HG03280 (cell line): ENCODE results near the gene TGM2.

Experiments
- ATAC-seq: cut with Tn5 transposase; IDR thresholded peaks from one replicate; pipeline ENCODE4 v1.9.1; 2021; ENCODE audit warnings: mild to moderate bottlenecking, moderate library complexity; ENCODE audit not compliant: unreplicated experiment

TGM2 gene

DNA sequence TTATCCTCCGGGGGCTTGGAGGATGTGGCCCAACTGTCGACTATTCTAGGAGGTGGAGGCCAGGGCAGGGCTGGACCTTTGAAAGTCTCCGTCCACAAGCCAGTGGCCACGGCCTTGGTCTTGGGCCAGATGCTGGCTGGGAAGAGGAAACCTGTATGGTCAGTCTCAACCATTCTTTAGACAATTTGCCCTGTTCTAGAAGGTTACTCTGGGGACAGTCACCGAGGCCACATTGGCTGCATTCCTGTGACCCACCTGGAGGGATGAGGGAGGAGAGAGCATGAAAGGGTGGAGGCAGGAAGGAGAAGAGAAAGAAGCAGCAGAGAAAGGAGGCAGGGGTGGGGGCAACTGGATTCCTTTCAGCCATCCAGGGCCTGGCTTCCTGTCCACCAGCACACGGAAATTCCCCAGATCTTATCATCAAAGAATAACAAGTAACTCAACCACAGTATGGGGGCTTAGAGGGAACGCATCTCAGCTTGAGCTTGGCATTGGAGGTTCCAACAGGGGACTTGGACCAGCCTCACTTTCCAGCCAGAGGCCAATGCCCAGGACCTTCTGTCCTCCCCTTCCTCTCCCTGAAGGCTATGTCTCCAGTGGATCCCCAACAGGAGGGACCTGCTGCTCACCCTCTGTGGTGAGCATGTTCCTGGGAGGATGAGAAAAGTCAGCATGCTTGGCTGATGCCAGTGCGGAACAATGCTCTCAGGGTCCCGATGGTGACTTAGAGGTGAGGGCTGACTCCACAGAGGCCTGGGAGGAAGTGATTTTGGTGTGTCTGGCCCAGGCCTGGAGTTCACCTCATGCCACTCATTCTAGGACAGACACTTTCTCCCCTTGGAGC is 30.4 kb downstream of the TGM2 start:
- no peak for ATAC-seq

DNA sequence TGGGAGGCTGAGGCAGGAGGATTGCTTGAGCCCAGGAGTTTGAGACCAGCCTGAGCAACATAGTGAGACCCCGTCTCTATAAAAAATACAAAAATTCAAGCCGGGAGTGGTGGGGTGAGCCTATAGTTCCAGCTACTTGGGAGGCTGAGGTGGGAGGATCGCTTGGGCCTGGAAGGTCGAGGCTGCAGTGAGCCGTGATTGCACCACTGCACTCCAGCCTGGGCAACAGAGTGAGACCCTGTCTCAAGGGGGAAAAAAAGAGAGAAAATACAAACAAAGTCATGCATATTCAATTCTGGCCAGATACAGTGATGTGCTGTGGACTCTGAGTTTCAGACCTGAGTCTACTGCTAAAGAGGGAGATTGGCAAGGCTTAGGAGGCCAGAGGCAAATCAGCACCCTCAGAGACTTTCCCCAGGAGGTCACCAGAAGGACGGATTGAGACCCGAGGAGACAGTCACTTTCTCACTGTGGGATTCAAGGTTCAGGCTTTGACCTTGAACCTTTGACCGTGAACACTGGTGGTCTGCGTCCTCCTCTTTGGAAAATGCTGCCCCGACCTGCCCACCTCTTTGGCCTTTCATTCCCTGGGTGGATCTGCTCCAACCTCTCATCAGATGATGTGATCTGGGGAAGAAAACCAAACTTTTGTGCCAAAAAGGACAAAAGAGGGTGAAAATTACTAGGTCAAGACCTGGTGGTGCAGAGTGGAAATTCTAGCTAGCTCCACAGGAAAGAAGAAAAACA is 31.2 kb downstream of the TGM2 start:
- no peak for ATAC-seq

DNA sequence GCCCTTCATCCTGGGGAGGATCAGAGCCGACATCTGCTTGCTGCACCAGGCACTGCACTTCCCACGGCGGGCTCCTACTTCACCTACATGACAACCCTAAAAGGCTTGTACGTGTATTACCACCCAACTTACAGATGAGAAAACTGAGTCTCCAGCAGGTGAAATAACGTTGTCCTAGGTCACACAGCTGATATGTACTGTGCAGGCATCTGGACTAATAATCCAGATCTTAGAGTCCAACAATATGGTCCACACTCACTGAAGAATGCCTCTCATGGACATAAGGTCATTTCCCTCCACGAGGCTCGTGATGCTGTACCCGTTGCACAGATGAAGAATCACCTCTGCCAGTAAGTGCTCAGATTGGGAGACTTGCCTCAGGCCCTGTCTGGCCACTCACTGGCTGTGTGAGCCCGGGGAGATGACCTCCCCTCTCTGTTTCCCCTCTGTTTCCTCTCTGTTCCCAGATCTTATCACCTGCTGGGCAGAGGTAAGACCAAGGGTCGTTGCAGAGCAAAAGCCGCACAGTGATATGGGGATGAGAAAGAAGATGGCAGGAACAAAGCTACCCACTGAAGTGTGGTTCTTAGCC is 32.1 kb downstream of the TGM2 start:
- ATAC-seq = no peak

DNA sequence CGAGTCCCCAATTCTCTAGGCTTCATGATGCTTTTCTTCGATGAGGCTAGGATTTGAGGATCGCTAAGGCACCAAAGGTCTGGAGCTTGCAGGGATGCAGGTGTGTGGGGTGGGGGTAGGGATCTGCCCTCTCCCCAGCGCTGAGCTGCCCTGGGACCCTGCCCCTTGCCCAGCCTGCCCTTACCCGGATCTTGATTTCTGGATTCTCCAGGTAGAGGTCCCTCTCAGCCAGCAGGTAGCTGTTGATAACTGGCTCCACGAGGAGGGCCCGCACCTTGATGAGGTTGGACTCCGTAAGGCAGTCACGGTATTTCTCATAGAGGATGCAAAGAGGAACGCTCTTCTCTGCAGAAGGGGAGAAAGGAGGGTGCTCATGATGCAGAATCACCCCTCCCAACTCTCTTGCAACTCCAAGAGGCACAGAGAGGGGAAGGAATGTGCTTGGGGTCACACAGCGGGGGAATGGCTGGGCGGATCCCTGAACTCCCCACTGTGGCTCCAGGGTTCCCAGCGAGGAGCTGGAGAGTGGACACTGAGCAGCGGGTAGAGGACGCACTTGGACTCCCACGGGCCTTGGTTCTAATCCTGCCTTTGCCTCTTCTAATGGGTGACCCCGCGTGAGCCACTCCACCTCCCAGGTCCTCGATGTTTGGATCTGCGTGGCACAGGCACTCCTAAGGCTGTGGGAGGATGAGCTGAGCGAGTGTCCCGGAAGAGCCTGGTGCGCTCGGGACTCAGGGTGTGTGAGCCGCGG is 32.7 kb downstream of the TGM2 start:
- ATAC-seq = no peak

DNA sequence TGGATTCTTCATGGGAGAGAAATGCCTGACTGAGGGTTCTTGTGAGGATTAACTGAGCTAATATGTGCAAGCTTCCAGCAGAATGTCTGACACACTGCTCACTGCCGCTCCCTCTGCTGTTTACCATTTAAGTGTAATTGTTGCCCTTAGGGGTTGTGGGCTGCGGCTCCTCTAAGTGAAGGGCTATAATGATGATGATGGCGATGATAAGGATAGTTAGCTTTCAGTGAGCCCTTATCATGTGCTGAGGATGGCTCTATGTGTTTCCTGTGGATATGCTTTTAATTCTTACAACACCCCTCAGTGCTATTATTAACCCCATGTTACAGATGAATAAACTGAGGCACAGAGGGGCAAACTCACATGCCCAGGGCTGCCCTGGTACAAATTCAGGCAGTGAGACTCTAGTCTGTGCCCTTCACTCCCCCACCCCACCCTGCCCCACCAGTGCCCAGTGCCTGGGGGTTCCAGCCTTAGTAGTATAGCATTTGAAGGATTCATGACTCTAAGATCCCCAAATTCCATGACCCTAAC is 33.4 kb downstream of the TGM2 start:
- no peak for ATAC-seq

DNA sequence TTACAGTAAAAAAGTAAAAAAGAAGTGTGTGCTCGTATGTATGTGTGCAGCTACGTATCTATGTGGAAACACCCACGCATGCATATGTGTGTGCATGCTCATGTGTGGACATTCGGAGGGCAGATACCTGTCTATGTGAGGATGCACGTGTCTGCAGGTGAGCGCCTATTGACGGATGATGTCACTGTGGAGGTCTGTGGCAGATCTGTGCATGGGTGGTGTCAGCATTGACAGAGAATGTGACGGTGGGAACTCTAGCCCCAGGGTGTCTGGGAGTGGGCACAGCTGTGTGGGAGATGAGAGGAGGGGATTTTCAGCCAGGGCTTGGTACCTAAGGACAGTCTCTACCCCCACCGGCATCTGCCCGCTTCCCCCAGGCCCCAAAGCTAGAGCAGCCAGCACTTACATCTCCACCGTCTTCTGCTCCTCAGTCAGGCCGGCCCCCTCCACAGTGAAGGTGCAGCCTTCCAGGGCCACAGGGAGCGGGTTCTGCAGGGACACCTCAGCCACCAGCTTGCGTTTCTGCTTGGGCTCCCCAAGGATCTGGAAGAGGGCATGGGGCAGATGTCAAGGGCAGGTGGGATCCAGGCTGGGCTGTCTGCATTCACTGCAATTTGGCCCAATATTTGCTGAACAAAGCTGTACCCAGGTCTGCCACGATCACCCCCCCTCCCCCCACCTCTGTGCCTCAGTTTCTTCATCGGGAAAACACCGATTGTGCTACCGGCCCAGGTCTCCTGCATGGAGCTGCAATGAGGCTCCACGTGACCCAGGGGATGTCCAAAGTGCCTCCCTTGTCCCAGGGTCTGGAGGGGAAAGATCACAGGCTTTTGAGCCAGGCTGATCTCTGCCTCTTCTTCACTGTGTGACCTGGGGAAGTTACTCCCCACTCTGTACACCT is 34.1 kb downstream of the TGM2 start:
- ATAC-seq = no peak

DNA sequence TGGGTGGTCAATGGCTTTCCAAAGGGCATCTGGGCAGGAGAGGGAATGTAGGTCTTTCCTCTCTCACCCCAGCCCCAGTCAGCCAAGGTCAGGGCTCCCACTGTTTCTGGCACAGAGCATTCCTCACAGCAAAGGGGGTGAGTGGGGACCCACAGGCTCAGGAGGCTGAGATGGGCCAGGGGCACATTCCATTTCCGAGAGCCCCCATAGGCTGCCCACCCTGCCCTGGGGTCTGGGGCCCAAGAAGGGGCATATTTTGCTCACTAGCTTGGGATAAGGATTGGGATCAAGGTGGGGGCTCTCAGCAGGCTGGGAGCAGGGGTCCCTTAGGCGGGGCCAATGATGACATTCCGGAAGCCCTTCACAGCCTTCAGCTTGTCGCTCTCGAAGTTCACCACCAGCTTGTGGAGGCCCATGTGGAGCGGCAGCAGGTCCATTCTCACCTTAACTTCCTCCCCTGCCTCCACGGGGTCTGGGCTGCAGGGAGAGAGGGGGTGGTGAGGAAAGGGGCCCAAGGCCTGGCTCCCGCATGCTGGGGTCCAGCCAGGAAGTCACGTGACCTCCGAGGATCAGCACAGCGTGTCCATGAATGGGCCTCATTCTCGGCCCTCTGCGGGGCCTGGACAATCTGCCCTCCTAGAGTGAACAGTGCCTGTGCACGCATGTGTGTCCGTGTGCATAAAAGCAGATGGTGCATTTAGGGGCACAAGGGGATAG is 35.0 kb downstream of the TGM2 start:
- ATAC-seq = no peak

DNA sequence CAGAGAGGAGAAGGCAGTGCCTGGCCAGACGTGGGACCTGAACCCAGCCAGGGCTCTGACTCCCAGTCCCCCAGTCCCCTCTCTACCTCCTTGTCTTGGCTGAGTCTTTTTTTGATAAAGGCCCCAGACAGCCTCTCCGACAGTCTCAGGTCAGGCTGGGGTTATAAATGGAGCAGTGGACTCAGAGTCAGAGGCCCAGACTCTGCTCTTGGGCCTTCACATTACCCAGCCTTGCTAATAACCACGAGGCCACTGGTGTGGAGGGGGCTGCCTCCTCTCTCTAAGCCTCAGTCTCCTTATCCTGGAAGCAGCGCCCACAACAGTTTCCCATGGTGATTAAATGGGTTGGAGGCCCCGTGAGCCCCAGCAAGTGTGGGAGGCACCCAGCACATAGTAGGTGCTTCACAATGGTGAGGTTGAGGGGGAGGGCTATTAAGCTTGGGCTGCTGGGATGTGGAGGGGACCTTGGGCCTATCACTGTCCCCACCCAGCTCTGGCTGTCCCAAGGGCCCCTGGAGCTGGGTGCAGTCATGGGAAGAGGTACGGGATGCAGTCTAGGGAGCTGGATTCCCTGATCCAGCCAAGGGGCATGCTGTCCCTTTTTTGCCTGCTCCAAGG is 35.7 kb downstream of the TGM2 start:
- no peak for ATAC-seq

DNA sequence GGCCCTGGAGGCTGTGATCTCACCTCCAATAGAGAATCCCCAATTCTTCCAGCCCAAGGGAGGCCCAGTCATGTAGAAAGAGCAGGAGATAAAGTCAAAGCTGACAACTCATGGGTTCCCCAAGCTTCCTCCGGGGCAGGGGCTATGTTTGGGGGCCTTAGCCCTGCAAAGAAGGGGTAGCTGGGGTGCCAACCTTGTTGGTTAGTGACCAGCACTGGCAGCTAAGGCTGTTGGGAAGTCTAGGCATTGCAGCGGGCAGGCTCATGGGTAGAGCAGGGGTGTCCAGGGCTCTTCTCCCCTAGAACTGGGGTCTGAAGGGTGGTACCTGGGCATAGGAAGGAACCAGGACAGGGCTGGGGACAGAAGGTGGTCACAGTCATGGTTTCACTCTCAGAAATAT is 36.4 kb downstream of the TGM2 start:
- ATAC-seq = no peak

DNA sequence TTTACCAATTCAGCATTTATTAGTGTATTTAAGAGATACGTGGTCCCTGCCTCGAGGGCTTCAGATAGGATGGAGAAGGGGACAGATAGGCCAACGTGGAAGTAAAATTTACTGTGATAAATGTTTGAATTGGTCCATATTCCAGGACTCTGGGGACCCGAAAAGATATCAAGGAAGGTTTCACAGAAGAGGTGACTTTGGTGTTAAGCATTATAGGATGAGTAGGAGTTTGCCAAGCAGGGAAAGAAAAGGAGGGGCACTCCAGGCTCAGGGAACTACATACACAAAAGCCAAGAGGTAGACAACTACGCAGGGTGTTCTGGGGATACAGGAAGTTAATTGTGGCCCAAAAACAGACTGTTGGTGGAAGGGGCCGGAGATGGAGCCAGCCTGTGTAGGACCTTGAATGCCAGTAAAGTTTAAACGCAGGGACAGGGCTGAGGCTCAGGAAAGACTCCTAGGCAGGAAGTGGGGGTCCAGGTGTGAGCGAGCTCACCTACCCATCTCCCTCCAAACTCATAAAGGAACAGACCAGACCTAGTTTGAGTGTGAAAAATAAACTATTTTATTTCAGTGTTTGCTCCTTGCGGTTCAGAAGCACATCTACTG is 37.0 kb downstream of the TGM2 start:
- no peak for ATAC-seq

DNA sequence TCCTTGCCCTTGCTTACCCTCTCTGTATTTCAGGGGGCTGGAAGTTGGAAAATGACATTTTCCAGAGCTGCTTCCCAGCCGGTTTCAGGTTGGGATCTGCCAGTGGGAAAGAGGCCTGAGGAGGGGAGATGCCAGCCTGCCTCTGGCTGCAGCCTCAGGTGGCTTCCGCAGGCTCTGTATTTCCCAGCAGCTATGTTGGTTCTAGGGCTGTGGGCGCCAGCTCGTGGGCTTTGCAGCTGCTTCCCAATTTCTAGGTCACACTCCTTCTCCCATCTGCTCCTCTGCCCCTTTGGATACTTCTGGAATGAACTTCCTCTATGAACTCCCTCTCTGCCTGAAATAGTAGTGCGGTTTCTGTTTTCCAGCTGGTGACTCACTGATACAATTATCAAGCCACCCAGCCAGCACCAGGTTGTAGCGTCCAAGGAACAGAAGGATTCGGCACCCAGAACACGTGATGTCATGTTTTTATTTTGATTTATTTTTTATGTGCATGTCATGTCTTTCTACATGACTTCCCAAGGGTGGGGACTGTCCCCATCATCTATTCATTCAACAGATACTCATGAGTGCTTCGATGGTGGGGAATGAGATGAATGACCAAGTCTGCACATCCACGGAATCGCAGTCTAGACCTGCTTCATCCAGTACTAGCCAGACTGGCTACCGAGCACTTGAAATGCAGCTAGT is 38.0 kb downstream of the TGM2 start:
- ATAC-seq = no peak

DNA sequence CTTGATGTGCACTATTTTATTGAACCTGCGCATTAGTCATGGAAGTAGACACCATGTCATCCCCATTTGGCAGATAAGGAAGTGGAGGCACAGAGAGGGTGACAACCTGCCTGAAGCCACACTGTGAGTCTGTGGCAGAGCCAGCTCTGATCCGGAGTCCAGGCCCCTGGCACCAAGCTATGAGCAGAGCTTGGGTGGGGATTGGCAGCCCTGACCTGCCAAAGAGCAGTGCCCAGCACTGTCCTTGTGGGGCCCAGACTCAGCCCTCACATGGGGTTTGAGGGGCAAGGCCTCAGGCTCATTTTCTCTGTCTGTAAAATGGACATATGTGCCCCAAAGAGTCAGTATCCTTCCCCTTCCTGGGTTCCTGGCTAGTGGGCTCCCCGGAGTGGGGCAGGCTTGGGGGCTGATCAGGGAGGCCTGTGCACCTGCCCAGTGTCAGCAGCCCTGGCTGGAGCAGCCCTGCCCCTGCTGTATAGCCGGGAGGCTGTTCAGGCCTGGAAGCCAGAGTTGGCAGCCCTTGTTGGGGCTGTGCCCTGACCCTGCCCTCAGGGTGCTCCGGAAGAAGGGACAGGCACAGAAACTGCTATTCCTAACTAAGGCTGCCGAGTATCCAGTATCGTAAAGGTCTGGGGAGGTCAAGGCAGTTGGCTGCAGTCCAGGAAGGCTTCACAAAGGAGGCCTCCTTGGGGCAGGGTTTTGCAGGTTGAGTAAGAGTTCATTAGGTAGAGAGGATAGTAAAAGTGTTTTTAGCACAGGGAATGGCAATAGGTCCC is 38.7 kb downstream of the TGM2 start:
- no peak for ATAC-seq

DNA sequence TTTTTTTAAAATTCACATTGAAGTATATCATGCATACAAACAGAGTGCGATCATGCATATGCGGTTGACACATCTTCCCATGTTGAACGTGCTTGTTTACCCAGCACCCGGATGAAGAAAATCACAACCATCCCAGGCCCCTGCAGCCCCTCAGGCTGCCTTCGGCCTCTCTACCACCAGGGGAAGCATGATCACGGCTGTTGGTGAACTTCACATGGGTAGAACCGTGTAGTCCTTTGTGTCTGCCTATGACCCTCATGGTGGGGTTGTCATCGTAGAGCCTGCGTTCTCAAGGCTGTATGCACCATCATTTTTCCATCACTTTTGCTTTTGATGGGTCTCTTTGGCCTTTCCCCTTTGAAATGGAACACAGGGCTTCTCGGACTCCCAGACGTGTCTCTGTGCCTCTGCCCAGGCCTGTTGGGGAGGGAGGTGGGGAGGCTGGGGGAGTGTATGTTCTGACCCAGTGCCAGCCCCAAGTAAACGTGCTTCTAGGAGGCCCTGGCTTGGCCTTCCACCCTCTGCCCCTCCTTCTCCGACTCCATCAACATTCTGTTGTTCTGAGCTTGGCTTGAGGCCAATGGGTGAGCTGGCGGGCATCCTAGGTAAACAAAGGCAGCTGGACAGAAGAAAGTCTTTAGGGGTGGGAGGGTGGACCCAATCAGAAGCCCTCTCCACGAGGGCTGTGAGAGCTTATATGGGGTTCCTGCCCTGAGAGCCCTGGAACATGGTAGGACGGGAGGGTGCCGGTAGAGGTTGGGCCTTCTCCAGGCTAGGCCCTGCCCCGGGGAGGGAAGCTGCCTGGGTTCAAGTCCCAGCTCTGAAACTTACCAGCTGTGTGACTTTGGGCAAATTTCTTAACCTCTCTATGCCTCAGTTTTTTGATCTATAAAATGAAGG is 39.7 kb downstream of the TGM2 start:
- ATAC-seq = no peak

DNA sequence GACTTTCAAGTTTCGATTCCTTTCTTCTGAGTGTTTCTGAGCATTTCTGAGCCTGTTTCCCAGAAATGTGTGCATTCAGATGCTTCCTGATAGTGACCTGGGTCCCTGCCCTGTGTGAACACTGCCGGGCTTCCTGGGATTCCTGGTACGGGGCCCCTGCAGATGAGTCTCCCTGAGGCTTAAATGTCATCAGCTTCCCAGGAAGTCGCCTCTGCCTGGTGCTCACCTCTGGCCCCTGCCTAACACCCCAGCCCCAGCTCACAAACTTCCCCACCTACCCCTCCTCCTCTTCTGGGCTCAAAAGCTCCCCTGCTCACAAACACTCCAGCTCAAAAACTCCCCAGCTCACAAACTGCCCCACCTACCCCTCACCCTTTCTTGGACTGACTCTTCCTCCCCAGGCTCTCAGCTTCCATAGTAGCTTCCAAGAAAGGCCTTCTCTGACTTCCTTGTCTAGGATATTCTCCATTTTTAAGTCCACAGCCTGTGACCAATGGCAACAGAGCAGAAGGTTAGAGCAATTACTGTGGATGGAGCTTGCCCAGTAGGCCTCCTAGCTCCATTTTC is 42.0 kb downstream of the TGM2 start:
- no peak for ATAC-seq

DNA sequence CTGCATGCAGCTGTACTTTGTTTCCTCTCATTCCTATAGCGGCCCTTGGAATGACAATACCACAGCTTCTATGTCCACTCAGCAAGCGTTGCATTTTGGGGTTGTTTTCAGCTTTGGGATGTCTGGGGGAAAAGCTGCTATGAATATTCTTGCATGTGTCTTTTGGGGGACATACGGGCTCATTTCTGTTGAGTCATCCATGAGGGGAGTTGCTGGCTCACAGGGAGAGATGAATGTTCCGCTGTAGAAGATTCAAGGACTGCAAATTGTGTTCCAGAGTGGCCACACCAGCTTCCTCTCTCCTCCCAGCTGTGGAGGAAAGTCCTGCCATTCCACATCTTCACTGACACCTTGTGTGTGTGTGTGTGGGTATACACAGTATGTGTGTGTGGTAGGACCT is 43.3 kb downstream of the TGM2 start:
- ATAC-seq = no peak

DNA sequence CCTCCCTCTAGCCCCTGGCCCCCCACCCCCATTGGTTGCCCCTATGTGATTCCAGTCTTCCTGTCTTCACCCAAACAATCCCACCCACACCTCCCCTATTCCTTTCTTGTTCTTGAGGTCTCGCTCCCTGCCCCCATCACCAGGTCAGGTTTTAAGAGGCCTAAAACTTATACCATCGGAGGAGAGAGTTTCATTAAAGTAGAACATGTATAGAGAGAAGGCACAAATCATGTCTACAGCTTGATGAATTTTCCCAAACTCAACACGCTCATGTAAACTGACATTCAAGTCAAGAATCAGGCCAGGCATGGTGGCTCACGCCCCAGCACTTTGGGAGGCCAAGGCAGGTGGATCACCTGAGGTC is 44.5 kb downstream of the TGM2 start:
- ATAC-seq = no peak
